SK-N-SH (cell line): ENCODE results near the gene NPC1L1. TPM values are rescaled to one million over a fixed set of nuclear protein-coding genes. Genes with fewer than 3 reads are reported as not detected.

Experiments used
- CTCF ChIA-PET: fragments of 300-600, 350-600 bp; formaldehyde crosslinking; extraction: SDS; loops from one replicate; lab custom pipeline; 2021; lab: Yijun Ruan, JAX
- POLR2A ChIA-PET: fragments of 350-600 bp; sonication (Branson Sonifier 250); formaldehyde crosslinking; extraction: SDS; loops from one replicate; lab custom pipeline; 2020; ENCODE audit warnings: antibody characterized with exemption, inconsistent platforms; lab: Yijun Ruan, JAX
- DNase-seq: peaks from one replicate; pipeline ENCODE4 v3.0.0; 2012
- H2AFZ ChIP-seq: fragments of 200-600 bp; sonication (generic); 2 replicates; pipeline ENCODE4 v1.8.1; 2016; ENCODE audit warnings: antibody characterized with exemption, mild to moderate bottlenecking, low read depth
- H3F3A ChIP-seq: fragments of 200-600 bp; sonication (generic); replicated peaks from 2 replicates; pipeline ENCODE3; 2016; ENCODE audit warnings: antibody characterized with exemption, mild to moderate bottlenecking; ENCODE audit not compliant: insufficient read depth
- H3K27ac ChIP-seq, 2 experiments: fragments of 200-500 bp in 1 of 2; fragments of 200-600 bp in 1 of 2; sonication (Bioruptor generic) in 1 of 2; sonication (generic), shearing (Covaris generic) in 1 of 2; 2 replicates each; pipeline versions ENCODE4 v1.5.1 to v1.6.1; 2014 to 2016; ENCODE audit warnings: low read depth in 2 of 2, inconsistent platforms in 1 of 2, low read length in 1 of 2, mild to moderate bottlenecking in 1 of 2, mixed read lengths in 1 of 2
- H3K27me3 ChIP-seq: fragments of 200-600 bp; sonication (generic), shearing (Covaris generic); 2 replicates; pipeline ENCODE4 v1.6.1; 2016; ENCODE audit warnings: mixed run types; ENCODE audit not compliant: insufficient read depth
- H3K36me3 ChIP-seq, 2 experiments: fragments of 200-500 bp in 1 of 2; fragments of 200-600 bp in 1 of 2; sonication (Bioruptor generic) in 1 of 2; sonication (generic) in 1 of 2; replicated peaks in 1 of 2; 2 replicates each; pipeline versions ENCODE3 to v1.5.1; 2014 to 2016; ENCODE audit warnings: low read length in 1 of 2, mild to moderate bottlenecking in 1 of 2; ENCODE audit not compliant: insufficient read depth in 2 of 2, control insufficient read depth in 1 of 2
- H3K4me1 ChIP-seq, 2 experiments: fragments of 200-500 bp in 1 of 2; fragments of 200-600 bp in 1 of 2; sonication (Bioruptor generic) in 1 of 2; sonication (generic), shearing (Covaris generic) in 1 of 2; 2 replicates each; pipeline versions ENCODE4 v1.5.1 to v1.6.1; 2014 to 2016; ENCODE audit warnings: low read depth in 1 of 2, low read length in 1 of 2, mixed run types in 1 of 2; ENCODE audit not compliant: insufficient read depth in 2 of 2, control insufficient read depth in 1 of 2
- H3K4me2 ChIP-seq: fragments of 200-600 bp; sonication (generic), shearing (Covaris generic); 2 replicates; pipeline ENCODE4 v1.6.1; 2017; ENCODE audit warnings: mixed run types
- H3K4me3 ChIP-seq, 2 experiments: fragments of 200-500 bp in 1 of 2; fragments of 200-600 bp in 1 of 2; sonication (Bioruptor generic) in 1 of 2; sonication (generic), shearing (Covaris generic) in 1 of 2; 2 replicates each; pipeline versions ENCODE4 v1.5.1 to v1.8.1; 2014 to 2016; ENCODE audit warnings: low read depth in 2 of 2, inconsistent platforms in 1 of 2, low read length in 1 of 2, mild to moderate bottlenecking in 1 of 2, mixed read lengths in 1 of 2, moderate library complexity in 1 of 2
- H3K79me2 ChIP-seq: fragments of 200-600 bp; sonication (generic); 2 replicates; pipeline ENCODE4 v1.8.1; 2017; ENCODE audit warnings: mild to moderate bottlenecking; ENCODE audit not compliant: insufficient read depth
- H3K9ac ChIP-seq: fragments of 200-600 bp; sonication (generic); 2 replicates; pipeline ENCODE4 v1.6.1; 2017; ENCODE audit warnings: mixed run types
- H3K9me2 ChIP-seq: fragments of 200-600 bp; sonication (generic); 2 replicates; pipeline ENCODE4 v1.6.1; 2017; ENCODE audit warnings: mixed run types
- H3K9me3 ChIP-seq: fragments of 200-600 bp; sonication (generic); 2 replicates; pipeline ENCODE4 v1.6.1; 2017; ENCODE audit warnings: mixed run types, mild to moderate bottlenecking, moderate library complexity
- H4K20me1 ChIP-seq: fragments of 200-600 bp; sonication (generic); 2 replicates; pipeline ENCODE4 v1.6.1; 2017; ENCODE audit warnings: mild to moderate bottlenecking, mixed run types; ENCODE audit not compliant: insufficient read depth
- EZH2phosphoT487 ChIP-seq: fragments of 200-600 bp; sonication (generic); IDR thresholded peaks from 2 replicates; pipeline ENCODE4 v1.6.1; 2017; ENCODE audit warnings: low read depth, mixed run types, mild to moderate bottlenecking, antibody characterized with exemption, moderate library complexity, borderline replicate concordance
- FOXM1 ChIP-seq: IDR thresholded peaks from 2 replicates; pipeline ENCODE4 v1.4.0; 2012; ENCODE audit warnings: low read depth, mild to moderate bottlenecking
- GABPA ChIP-seq: IDR thresholded peaks from 2 replicates; pipeline ENCODE4 v1.4.0; 2012; ENCODE audit warnings: low read depth, mild to moderate bottlenecking
- MAX ChIP-seq: IDR thresholded peaks from 2 replicates; pipeline ENCODE4 v1.4.0; 2012; ENCODE audit warnings: low read depth
- RAD21 ChIP-seq: IDR thresholded peaks from 2 replicates; pipeline ENCODE4 v1.6.1; 2012; ENCODE audit warnings: mild to moderate bottlenecking, low read length
- RCOR1 ChIP-seq: fragments of 150-350 bp; IDR thresholded peaks from 2 replicates; pipeline ENCODE4 v1.6.1; 2017; ENCODE audit warnings: antibody characterized with exemption, low read length
- REST ChIP-seq: IDR thresholded peaks from 2 replicates; pipeline ENCODE4 v1.6.1; 2012; ENCODE audit warnings: mild to moderate bottlenecking, low read depth, low read length, moderate library complexity
- SMC3 ChIP-seq: IDR thresholded peaks from 2 replicates; pipeline ENCODE4 v1.6.1; 2012; ENCODE audit warnings: low read depth, low read length, improper control_type of control experiment
- TAF1 ChIP-seq: IDR thresholded peaks from 2 replicates; pipeline ENCODE4 v1.6.1; 2012; ENCODE audit warnings: low read depth, mild to moderate bottlenecking, low read length, moderate library complexity, borderline replicate concordance
- TCF12 ChIP-seq: IDR thresholded peaks from 2 replicates; pipeline ENCODE4 v1.4.0; 2012
- YY1 ChIP-seq: IDR thresholded peaks from 2 replicates; pipeline ENCODE4 v1.4.0; 2012; ENCODE audit warnings: low read depth, mild to moderate bottlenecking
- ZBTB33 ChIP-seq: IDR thresholded peaks from 2 replicates; pipeline ENCODE4 v1.4.0; 2012; ENCODE audit warnings: low read depth, borderline replicate concordance
- WGBS: methylation state at CpG from one replicate; pipeline ENCODE4 v1.1.6; 2017; ENCODE audit warnings: low lambda C conversion rate; 5-methylcytosine and 5-hydroxymethylcytosine counted together
- polyA plus RNA-seq, 3 experiments: library from polyadenylated mRNA; depleted of rRNA; stranded (reverse); fragments of >200 nt; gene quantifications; 2 replicates each; pipeline ENCODE4 v1.2.3, GENCODE V29; 2012
- TF ChIP-seq, protein P1 (sequence below): fragments of 150-350 bp; IDR thresholded peaks from 2 replicates; pipeline ENCODE4 v1.6.1; 2017; ENCODE audit warnings: antibody characterized with exemption, low read length, low read depth, borderline replicate concordance
- TF ChIP-seq, protein P2 (sequence below): IDR thresholded peaks from 2 replicates; pipeline ENCODE4 v1.4.0; 2012; ENCODE audit warnings: low read depth, borderline replicate concordance

Gene NPC1L1
- polyA plus RNA-seq, 1 of the 3 experiments (the other 2 are of a cell fraction) = not detected

DNA sequence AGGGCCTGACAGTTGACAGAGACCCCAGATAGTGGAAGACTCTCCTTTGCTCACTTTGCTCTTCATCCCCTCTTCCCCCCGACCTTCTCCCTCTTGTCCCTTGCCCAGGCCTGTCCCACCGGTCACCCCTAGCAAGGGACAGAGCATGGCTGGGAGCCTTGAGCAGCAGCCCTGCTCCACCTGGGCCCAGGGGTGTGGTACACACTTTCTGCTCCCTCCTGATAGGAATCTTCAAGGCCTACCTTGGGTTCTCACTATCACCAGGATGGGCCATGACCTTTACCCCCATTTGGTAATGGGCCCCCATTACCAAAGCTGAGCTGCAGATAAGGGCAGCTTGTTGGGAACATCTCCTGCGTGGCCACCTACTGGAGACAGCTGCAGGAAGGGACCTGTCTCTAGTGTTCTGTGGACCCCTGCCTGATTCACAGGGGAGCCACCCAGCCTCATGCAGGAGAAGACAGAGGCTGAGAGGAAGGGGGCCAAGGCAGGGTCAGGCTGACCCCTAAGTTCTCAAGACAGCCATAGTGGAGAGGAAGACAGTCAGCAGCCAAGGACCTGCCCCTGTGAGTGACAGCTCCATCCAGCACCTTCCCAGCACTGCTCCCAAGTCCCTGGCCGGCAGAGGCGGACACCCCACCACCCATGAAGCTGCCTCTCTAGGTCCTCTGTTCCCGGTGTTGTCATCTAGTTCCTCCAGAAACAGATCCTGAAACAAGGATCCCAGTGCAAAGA lies 913 bp upstream of the NPC1L1 start (continued):
- no peak for TF ChIP-seq ZBTB33
- TF ChIP-seq EZH2phosphoT487 = no peak
- no peak for TF ChIP-seq TCF12
- TF ChIP-seq RAD21 = no peak
- TF ChIP-seq MAX = no peak
- no peak for TF ChIP-seq SMC3
- no peak for TF ChIP-seq GABPA

DNA sequence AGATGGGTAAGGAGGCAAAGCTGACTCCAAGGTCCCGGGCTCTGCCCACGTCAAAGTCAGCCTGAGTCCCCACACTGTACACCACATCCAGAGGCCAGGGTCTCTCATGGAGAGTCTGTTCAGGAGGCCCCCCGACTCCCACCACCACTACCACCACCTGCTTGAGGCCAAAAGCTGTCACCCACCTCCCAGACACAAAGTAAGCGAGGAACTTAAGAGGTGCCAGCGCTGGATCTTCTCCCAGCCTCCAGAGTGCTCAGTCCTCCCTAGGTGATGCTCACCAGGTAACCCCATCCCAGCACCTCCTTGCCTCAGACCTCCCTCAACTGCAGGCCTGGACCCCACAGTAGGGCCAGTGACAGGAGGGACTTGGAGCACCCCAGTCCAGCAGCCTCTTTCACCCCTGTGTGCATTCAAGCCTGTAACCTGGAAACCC lies 520 bp downstream of the NPC1L1 start:
- POLR2A ChIA-PET = no interaction called here
- no peak for TF ChIP-seq TCF12
- TF ChIP-seq REST = no peak
- no peak for TF ChIP-seq TAF1
- no peak for TF ChIP-seq RCOR1
- no peak for TF ChIP-seq FOXM1
- TF ChIP-seq MAX = no peak
- no peak for TF ChIP-seq YY1
- TF ChIP-seq, protein P1, sequence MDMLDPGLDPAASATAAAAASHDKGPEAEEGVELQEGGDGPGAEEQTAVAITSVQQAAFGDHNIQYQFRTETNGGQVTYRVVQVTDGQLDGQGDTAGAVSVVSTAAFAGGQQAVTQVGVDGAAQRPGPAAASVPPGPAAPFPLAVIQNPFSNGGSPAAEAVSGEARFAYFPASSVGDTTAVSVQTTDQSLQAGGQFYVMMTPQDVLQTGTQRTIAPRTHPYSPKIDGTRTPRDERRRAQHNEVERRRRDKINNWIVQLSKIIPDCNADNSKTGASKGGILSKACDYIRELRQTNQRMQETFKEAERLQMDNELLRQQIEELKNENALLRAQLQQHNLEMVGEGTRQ = no peak
- TF ChIP-seq ZBTB33 = no peak
- TF ChIP-seq, protein P2, sequence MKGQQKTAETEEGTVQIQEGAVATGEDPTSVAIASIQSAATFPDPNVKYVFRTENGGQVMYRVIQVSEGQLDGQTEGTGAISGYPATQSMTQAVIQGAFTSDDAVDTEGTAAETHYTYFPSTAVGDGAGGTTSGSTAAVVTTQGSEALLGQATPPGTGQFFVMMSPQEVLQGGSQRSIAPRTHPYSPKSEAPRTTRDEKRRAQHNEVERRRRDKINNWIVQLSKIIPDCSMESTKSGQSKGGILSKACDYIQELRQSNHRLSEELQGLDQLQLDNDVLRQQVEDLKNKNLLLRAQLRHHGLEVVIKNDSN = no peak
- TF ChIP-seq RAD21 = no peak
- TF ChIP-seq, all 33 proteins: peak for 0
- H3K36me3 ChIP-seq = no peaks in the 10 kb centered on the region
- H3K4me2 ChIP-seq = no peak overlapping the region
- no peak for DNase-seq
- no peak overlapping the region for H3K9ac ChIP-seq
- 71% methylated on average over 4 of the region's 5 CpGs for WGBS
- CTCF ChIA-PET = interaction anchor here (0.6 kb wide), 1 partner anchor 678 kb away, joined by 3 read pairs; no protein-coding TSS in a partner anchor
- no peaks in the 10 kb centered on the region for H4K20me1 ChIP-seq
- no peak overlapping the region for H2AFZ ChIP-seq
- H3K27me3 ChIP-seq = no peaks in the 10 kb centered on the region
- H3K4me3 ChIP-seq = no peak overlapping the region
- H3K4me1 ChIP-seq = peaks cover 0 to 16% of the 10 kb centered on the region in 2 experiments; a peak in 1 of 4 replicates
- H3K79me2 ChIP-seq = no peaks in the 10 kb centered on the region
- H3K9me2 ChIP-seq = no peaks in the 10 kb centered on the region
- H3F3A ChIP-seq = no peaks in the 10 kb centered on the region
- no peak overlapping the region; a peak in 1 of 4 replicates for H3K27ac ChIP-seq
- H3K9me3 ChIP-seq = no peaks in the 10 kb centered on the region
